SIG-M5 treated with dmso at 0.1 percent for 504 hours (cell line): ENCODE results near the gene DGKH.
"Not testable (repeated sequence)": the region's sequence is repeated elsewhere in the genome, so short reads cannot be mapped to it uniquely, and the experiment has no call there.

Experiments
- DNase-seq: peaks from one replicate; lab custom pipeline; 2025; ENCODE audit not compliant: unreplicated experiment; lab: John Stamatoyannopoulos, UW

DGKH gene

DNA sequence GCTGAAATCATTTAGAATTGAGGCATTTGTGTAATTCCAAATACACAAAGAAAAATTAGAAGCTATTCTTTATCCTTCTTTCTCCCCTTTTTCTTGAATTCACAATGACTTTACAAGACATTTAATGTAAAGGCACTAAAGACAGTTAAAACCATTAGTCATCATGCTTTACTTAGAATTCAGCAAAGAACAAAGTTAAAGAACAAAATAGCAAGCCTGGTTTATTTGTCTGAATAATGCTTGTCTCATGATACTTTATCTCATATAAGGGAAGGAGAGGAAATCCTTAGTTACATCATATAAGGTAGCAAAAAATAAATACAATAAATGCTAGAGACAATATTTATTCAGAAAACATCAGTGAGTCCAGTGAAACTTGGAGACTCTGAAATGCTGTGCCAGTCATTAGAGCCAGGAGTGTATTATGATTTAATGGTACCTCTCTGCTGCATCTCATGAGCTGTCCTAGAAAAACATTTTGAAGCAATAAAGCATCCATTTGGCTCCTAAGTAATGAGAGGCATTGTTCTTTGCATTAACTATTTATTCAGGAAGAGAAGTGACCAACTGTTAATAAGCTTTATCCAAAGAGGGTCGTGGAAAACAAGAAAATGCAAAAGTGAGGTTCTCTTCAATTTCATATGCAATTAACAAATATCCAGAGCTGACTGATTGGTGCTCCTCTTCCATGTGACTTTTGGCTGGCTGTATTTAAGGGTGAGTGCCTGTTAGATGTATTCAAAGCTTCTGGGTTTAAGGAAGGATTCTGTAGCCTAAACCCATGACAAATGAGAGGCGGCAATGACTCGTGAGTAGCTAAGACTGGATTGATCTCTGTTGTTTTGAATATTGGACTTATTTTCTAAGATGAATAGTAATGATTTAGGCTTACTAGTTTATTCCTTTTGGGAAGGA is 105.0 kb downstream of the DGKH start:
- no peak for DNase-seq

DNA sequence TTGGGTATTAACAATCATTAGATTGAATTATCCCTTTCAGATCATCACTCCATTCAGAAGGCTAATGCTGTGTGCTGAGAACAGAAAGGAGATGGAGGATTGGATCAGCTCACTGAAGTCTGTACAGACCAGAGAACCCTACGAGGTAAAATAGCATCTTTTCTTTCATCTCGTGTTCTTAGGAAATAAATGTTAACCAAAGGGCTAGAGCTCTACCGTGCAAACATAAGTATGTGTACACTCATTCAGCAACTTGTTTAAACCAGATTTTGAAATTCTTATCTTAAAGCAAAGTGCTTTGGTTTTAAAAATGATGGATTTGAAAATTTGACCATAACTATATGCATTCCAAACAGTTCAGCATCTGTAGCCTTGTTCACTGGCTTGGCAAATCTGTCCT is 106.8 kb downstream of the DGKH start:
- no peak for DNase-seq

DNA sequence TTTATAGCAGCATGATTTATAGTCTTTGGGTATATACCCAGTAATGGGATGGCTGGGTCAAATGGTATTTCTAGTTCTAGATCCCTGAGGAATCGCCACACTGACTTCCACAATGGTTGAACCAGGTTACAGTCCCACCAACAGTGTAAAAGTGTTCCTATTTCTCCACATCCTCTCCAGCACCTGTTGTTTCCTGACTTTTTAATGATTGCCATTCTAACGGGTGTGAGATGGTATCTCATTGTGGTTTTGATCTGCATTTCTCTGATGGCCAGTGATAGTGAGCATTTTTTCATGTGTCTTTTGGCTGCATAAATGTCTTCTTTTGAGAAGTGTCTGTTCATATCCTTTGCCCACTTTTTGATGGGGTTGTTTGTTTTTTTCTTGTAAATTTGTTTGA is 114.9 kb downstream of the DGKH start:
- DNase-seq, result not testable (repeated sequence)

DNA sequence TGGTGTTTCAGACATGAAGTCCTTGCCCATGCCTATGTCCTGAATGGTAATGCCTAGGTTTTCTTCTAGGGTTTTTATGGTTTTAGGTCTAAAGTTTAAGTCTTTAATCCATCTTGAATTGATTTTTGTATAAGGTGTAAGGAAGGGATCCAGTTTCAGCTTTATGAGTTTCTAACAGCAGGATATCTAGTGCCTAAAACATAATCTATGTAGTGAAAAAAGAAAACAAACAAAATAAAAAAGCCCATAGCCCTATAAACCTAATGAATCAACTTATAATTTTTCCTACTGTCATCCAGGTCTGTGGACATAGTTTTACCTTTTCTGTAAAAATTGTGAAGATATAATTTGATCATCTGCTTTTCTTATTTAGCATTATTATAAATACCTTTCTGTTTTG is 115.5 kb downstream of the DGKH start:
- not testable (repeated sequence) for DNase-seq

DNA sequence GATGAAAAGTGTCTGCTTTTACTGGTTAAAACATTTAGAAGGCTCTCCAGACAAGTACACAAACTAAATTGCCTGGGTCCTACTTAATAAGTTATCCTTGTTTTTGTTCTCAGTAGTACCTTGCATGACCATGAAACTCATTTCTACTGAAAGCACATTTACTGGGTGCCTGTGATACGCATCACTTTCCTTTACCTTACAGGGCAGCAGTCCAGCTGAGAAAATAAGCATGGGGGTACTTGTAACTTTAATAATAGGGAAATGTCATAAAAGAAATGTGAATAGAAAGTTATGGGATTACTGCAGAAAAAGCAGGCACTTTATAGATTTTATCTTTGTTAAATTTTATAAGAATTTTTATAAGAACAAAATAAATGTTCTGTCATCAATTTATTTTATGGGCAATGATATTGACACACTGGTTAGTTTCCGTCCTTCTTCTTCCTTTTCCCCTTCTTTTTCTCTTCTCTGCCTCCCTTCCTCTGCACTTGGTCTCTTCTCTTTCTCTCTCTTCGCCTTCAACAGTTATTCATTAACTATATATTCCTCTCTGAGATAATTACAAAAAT is 116.2 kb downstream of the DGKH start:
- no peak for DNase-seq

DNA sequence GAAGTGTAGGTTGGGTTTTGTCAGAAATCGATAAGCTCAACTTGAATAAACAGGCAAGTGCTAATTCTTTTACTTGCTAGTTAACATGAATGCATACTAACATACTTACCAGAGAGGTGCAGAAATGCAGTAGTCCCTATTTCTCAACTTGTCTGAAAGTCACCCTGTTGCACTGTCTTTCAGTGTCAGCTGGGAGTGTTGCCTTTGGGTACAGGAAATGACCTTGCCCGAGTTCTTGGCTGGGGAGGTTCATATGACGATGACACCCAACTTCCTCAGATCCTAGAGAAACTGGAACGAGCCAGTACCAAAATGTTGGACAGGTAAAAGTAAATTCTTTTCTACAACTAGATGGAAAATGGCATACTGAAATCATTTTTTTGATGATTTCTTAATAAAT is 120.0 kb downstream of the DGKH start:
- DNase-seq, result no peak

DNA sequence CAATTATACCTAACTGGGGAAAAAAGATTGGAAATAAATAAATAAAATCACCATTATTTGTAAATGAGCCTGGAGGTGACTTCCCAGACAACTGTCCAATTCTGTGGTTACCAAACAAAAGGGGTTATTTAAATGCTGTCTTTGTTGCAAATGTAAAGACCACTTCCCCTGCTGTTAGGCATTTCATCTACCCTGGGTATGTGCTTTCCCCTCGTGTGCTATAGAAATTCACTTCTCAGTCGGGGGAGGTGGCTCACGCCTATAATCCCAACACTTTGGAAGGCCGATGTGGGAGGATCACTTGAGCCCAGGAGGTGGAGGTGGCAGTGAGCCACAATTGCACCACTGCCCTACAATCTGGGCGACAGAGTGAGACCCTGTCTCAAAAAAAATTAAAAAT is 121.6 kb downstream of the DGKH start:
- DNase-seq, result no peak

DNA sequence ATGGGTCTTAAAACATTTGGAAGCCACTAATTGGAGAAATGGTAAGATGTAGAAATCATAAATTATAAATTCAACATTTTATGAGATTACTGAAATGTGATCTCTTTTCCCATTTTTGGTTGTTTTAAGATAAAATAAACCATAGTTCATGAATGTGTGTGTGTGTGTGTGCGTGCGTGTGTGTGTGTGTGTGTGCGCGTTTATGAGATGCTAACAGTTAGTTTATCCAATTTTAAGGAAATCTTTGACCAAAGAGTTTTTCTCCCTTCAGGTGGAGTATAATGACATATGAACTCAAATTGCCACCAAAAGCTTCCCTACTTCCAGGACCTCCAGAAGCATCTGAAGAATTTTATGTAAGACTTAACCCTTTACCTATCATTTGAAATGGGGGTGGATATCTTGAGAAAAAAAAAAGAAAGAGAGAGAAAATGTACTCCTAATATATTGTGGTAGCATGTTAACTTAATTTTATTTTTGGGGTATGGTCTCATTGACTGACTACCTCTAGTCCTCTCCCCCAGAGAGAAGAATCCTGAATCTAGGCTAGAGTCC is 125.4 kb downstream of the DGKH start:
- no peak for DNase-seq

DNA sequence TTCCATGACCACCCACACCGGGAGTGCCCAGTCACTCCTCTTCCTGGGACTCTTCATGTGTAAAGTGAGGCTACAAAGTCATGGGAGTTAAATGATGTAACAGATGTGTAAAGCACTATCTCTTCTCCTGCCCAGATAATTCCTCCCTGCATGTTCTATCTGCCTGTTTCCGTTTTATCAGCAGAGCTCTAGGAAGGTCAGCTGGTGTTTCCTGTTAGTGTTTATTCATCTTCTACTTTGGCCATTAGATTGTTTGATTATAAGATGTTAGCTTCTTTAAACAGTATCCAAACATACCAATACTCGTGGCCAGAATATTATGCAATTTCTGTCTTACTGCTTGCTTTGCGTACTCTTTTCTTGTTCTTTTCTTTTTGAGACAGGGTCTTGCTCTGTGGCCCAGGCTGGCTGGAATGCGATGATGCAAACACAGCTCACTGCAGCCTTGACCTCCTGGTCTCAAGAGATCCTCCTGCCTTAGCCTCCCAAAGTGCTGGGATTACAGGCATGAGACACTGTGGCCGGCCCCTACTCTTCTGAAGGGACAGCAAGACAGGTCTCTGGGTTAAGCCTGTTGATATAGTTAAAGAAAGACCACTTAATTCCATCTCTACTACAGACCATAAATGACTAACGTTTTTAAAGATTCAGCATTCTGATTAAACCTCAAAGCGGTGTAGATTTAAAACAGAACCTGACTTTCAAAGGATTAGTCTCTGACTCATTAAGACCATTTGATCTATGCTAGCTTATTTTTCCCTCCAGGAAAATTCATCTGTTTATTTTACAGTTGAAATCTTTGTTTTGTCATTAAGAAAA is 126.1 kb downstream of the DGKH start:
- no peak for DNase-seq

DNA sequence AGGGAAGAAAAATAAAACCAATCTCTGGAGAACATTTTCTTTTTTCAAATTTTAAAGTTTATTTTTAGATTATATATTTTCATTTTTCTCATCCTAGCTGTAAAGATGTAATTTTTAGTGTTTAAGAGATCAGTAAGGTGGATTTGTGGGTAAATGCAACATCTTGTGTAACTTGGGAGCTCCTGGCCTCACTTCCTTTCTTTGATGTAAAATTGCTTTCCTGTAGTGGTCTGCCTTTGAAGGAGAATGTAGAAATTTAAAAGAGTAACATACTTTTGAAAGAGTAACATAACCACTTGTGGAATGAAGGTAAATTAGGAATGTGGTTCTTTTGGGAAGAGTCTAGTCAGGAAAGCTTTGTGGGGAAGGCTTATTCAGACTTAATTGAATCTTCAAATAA is 127.8 kb downstream of the DGKH start:
- DNase-seq, result no peak

DNA sequence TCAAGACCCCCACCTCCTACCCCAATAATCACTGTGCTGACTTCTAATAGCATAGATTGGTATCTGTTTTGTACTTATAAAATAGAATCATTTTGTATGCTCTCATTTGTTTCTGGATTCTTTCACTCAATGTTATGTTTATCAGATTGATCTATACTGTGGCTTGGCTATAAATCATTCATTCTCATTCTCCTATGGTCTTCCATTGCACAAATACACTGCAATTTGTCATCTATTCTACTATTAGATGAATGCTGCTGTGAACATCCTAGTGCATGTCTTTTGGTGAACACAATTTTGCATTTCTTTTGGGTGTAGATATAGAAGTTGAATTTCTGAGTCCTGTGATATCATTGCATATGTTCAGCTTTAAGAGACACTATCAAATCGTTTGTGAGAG is 128.7 kb downstream of the DGKH start:
- no peak for DNase-seq

DNA sequence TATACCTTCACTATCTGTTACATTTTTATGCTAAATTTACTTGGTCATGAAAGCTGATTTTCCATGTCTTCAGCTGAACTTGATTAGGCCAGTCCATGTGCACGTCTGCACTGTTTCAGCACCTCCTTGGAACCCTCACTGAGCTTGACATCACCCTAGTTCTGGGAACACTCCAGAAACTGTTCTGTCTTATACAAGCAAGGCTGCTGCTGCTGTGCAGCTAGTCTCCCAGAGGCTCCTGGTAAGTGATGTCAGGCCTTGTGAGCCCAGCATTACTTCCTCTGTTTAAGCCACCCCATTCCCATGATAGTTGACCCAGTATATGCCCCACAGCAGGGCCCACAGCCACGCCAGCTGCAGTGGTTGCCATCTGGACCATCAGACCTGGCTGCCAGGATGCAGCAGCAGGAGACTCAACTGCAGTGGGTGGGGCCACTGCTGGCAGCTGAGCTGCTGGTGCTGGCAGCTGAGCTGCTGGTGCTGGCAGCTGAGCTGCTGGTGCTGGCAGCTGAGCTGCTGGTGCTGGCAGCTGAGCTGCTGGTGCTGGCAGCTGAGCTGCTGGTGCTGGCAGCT is 133.0 kb downstream of the DGKH start:
- DNase-seq, result no peak

DNA sequence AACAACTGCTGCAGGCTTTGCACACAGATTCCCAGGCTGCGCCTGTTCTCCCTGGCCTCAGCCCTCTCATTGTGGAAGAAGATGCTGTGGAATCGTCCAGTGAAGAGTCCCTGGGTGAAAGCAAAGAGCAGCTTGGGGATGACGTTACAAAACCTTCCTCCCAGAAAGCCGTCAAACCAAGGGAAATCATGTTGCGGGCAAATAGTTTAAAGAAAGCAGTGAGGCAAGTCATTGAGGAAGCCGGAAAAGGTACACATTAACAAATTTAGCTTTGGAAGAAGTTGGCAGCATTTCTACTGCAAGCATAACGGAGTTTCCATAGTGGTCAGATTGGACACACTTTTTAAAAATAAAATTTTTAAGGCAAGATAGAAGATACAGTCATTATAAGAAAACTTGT is 140.6 kb downstream of the DGKH start:
- no peak for DNase-seq

DNA sequence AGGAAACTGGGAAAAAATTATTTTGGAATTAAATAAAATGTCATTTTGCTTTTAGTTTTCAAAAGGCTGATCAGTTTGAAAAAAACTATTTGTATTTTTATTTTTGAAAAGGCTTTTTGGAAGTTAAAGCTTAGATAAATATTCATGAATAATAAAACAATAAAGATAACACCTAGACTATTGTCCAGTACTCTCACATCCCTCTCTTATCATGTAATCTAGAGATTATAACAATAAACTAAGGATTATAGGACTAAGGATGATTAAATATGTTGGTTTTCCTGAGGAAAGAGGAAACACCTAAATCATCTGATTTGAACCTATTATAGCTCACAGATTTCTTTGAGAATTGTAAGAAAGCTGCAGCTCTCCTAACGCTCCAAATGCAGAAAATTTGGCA is 142.1 kb downstream of the DGKH start:
- no peak for DNase-seq

DNA sequence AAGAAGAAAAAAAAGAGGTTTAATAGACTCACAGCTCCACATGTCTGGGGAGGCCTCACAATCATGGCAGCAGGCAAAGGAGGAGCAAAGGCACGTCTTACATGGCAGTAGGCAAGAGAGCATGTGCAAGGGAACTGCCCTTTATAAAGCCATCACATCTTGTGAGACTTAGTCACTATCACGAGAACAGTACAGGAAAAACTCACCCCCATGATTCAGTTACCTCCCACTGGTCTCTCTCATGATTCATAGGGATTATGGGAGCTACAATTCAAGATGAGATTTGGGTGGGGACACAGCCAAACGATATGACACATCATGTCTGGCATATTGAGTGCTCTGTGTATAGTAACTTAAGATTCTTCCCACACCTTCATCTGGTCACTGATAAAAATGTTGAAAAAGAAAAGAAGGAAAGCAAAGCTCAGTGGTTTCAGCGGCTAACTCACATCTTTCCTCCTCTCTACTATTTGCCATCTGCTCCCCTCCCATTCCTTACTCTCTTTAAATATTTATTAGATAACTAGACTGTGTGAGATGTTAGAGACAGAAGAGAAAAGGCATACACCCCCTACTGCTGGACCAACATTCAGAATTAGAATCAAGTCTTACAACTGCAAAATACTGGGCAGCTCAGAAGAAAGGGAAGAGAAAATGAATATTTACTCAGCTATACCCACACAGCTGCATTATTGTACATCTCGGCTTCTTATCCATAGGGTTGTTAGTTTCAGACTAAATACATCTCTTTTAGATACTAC is 163.4 kb downstream of the DGKH start:
- no peak for DNase-seq

DNA sequence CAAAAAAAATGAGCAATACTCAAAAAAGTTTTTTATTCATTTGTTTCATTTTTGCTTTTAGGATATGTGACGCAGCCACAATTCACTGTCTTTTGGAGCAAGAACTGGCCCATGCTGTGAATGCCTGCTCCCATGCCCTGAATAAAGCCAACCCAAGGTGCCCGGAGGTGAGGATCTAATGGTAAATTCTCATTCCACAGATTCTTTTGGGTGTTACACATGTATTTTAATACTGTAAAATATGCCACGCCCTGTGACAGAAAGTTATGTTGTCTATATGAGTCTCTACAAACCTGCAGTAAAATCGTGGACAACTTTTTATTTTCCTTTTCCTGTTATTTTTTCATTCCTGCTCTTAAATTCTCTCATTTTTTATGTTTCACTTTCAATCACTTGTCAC is 166.0 kb downstream of the DGKH start:
- DNase-seq, result no peak

DNA sequence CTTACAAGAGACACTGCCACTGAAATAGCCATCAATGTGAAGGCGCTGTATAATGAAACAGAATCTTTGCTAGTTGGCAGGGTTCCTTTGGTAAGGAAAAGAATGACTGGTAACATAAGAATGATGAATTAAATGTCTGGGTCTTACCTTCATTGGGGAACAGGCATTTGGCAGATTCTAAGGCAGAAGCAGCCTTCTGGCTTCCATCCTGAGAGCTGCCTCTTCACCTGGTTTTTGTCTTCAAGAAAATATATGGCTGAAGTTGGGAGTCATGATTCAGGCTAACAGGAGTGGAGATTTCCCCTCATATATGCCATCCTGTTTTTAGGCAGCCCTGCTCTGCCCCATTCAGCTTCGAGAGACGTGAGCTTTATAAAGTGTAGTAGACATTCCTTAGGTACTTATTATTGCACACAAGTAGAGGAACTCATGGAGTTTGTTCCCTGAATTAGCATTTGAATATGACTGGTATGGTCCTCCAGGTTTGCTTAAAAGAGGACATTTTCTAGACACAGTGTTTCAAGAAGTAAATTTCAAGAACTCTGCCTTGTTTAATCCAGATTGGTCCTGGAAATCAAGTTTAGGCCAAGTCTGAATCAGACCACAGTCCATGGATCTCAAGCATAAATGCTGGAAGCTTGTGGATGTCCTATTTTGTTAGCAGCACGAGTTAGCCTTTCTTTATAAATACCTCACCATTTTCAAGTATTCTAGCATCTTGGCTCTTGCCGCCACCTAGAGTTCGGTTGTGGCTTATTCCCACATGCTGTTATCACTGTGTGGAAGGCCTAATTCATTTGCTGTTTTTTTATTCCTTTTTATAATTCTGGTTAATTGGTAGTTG is 167.4 kb downstream of the DGKH start:
- peak; percentile 11 for DNase-seq

DNA sequence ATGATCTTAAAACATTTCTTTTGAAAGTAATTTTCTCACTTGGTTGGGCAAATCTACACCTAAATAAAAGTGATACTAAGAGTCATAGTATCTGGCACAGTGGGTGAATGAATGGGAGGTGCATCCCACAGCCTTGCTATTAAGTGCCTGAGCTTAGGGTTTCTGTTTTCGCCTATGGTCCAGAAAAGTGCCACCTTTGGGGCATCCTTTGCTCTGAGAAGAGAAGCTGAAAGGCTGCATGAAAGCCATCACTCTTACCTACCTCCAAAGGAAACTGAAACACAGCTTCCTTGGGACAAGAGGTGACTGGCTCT is 167.9 kb downstream of the DGKH start:
- no peak for DNase-seq

DNA sequence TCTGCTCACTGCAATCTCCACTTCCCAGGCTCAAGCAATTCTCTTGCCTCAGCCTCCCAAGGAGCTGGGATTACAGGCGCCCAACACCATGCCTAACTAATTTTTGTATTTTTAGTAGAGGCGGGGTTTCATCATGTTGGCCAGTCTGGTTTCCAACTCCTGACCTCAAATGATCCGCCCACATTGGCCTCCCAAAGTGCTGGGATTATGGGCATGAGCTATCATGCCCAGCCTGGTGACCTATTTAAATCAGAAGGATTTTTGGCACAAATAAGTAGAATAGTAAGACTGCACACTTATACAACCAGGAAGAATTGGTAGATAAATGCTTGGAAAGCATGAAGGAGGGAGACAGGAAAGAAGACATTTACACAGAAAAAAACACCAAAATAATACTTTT is 170.1 kb downstream of the DGKH start:
- DNase-seq, result no peak

DNA sequence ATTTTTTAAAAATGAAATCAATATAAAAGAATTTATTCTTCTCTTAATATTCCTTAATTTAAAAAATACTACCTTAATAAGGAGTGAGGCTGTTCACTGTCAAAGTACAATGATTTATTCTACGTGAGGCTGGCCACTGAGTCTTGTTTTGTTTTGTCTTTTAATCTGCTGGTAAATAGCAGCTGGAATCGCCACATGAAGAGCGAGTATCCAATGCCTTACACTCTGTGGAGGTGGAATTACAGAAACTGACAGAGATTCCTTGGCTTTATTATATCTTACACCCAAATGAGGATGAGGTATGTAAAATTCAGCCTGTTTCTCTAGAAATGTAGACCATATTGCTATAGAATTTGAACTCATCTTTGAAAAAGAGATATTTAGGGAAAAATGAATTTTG is 170.6 kb downstream of the DGKH start:
- DNase-seq, result no peak
